WTC11 (cell line): Measurements from ENCODE around the gene DNAJB8. TPM values are rescaled to one million over a fixed set of nuclear protein-coding genes. Genes with fewer than 3 reads are reported as not detected.
A peak's percentile ranks its signal among the peaks of the same experiment; 100 is the strongest.

Experiments
- ATAC-seq: fragments of 200-7000 bp; cut with Tn5 transposase; 2 replicates; pipeline ENCODE4 v1.10.0; 2021; ENCODE audit warnings: mild to moderate bottlenecking, moderate library complexity
- CTCF ChIA-PET: fragments of 300-600 bp; sonication (Branson Sonifier 250); formaldehyde crosslinking; loops from one replicate; lab custom pipeline; 2021; ENCODE audit warnings: antibody characterized with exemption; lab: Charles Lee
- POLR2A ChIA-PET: fragments of 350-600 bp; sonication (Branson Sonifier 250); formaldehyde crosslinking; loops from one replicate; lab custom pipeline; 2021; ENCODE audit warnings: antibody characterized with exemption; lab: Charles Lee
- DNase-seq: peaks from one replicate; pipeline ENCODE4 v3.0.0; 2021; ENCODE audit warnings: low spot score
- H3K27ac Mint-ChIP-seq: 2 replicates; pipeline ENCODE4 v1.8.0; 2021; ENCODE audit warnings: mixed read lengths
- H3K27me3 Mint-ChIP-seq: 2 replicates; pipeline ENCODE4 v1.8.0; 2021; ENCODE audit warnings: low read depth, mild to moderate bottlenecking, moderate library complexity, mixed read lengths
- H3K36me3 Mint-ChIP-seq: 2 replicates; pipeline ENCODE4 v1.8.0; 2021; ENCODE audit warnings: mixed read lengths
- H3K4me1 Mint-ChIP-seq: 2 replicates; pipeline ENCODE4 v1.8.0; 2022; ENCODE audit warnings: mixed read lengths
- H3K4me3 Mint-ChIP-seq: 2 replicates; pipeline ENCODE4 v1.8.0; 2021; ENCODE audit warnings: mild to moderate bottlenecking, moderate library complexity, mixed read lengths
- H3K9me3 Mint-ChIP-seq: 2 replicates; pipeline ENCODE4 v1.8.0; 2021; ENCODE audit warnings: mixed read lengths
- ATF1 ChIP-seq: sonication (generic); formaldehyde crosslinking; IDR thresholded peaks from 2 replicates; pipeline ENCODE4 v1.8.1; 2023; ENCODE audit warnings: mild to moderate bottlenecking, moderate library complexity, missing genetic modification reagents
- CBFB ChIP-seq: sonication (generic); formaldehyde crosslinking; IDR thresholded peaks from 2 replicates; pipeline ENCODE4 v1.8.1; 2022; ENCODE audit warnings: mild to moderate bottlenecking, low read depth, missing genetic modification reagents
- NR1H2 ChIP-seq: sonication (generic); formaldehyde crosslinking; IDR thresholded peaks from 2 replicates; pipeline ENCODE4 v1.9.0; 2021; ENCODE audit warnings: mild to moderate bottlenecking, moderate library complexity, missing genetic modification reagents
- ZNF219 ChIP-seq: sonication (generic); formaldehyde crosslinking; IDR thresholded peaks from 2 replicates; pipeline ENCODE4 v1.8.0; 2023; ENCODE audit warnings: missing genetic modification reagents, mild to moderate bottlenecking, borderline replicate concordance
- ZNF232 ChIP-seq: sonication (generic); formaldehyde crosslinking; IDR thresholded peaks from 2 replicates; pipeline ENCODE4 v1.8.0; 2022; ENCODE audit warnings: mild to moderate bottlenecking, missing genetic modification reagents
- ZNF263 ChIP-seq: sonication (generic); formaldehyde crosslinking; IDR thresholded peaks from 2 replicates; pipeline ENCODE4 v1.8.1; 2022; ENCODE audit warnings: low read depth, mild to moderate bottlenecking, moderate library complexity, missing genetic modification reagents
- total RNA-seq: library from RNA; stranded (reverse); gene quantifications from 3 replicates; pipeline ENCODE4 v1.2.3, GENCODE V29; 2021
- TF ChIP-seq, protein P1 (sequence below): sonication (generic); formaldehyde crosslinking; IDR thresholded peaks from 2 replicates; pipeline ENCODE4 v1.8.1; 2023; ENCODE audit warnings: mild to moderate bottlenecking, moderate library complexity, missing genetic modification reagents
- TF ChIP-seq, protein P2 (sequence below): fragments of 250-450 bp; sonication (Bioruptor Pico); IDR thresholded peaks from 2 replicates; pipeline ENCODE4 v1.9.0; 2021; ENCODE audit warnings: mild to moderate bottlenecking
- TF ChIP-seq, protein P3 (sequence below): sonication (generic); formaldehyde crosslinking; IDR thresholded peaks from 2 replicates; pipeline ENCODE4 v1.8.1; 2023; ENCODE audit warnings: mild to moderate bottlenecking, missing genetic modification reagents, moderate library complexity
- TF ChIP-seq, protein P4 (sequence below): sonication (generic); formaldehyde crosslinking; IDR thresholded peaks from 2 replicates; pipeline ENCODE4 v1.8.0; 2023; ENCODE audit warnings: mild to moderate bottlenecking, missing genetic modification reagents
- TF ChIP-seq, protein P5 (sequence below): sonication (generic); formaldehyde crosslinking; IDR thresholded peaks from 2 replicates; pipeline ENCODE4 v1.8.1; 2022; ENCODE audit warnings: mild to moderate bottlenecking, moderate library complexity, missing genetic modification reagents

DNAJB8 gene
- total RNA-seq, 1 experiment from 2014 or later: not detected

DNA sequence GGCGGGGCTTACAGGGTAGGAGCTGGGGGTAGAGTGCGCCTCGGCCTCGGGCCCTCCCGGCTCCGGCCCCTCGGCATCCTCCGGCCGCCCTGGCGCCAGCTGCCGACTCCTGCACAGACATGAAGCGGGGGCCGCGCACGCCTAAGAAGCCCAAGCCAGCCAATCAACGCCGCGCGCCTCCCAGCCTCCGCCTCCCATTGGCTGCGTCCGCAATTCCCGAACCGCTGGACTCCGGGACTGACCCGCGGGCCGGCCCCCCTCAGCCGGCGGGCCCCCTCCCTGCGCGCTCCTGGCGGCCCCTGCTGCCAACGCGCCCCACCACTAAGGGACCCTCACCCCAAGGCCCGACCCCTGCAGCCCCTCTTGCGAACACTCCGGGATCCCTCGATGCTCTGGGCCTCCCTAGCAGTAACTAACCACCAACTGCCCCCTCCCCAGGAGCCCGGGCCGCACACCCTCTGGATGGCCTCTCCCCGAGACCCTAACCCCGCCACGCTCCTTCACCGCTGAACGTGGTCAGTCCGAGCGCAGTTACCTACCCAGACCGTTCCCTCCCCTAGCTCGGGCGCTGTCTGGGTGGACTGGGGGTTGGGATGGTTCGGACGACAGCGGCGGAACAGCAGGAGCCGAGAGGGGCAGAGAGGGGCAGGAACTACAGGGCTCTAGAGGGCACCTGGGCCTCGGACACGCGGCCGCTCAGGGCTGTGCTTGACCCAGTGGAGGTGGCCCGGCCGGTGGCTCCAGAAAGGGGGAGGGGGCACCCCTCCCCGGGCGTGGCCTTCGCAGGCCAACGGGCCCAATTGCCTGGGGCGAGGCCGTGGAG, 21.3 kb upstream of the DNAJB8 start (continued):
- TF ChIP-seq, protein P1, sequence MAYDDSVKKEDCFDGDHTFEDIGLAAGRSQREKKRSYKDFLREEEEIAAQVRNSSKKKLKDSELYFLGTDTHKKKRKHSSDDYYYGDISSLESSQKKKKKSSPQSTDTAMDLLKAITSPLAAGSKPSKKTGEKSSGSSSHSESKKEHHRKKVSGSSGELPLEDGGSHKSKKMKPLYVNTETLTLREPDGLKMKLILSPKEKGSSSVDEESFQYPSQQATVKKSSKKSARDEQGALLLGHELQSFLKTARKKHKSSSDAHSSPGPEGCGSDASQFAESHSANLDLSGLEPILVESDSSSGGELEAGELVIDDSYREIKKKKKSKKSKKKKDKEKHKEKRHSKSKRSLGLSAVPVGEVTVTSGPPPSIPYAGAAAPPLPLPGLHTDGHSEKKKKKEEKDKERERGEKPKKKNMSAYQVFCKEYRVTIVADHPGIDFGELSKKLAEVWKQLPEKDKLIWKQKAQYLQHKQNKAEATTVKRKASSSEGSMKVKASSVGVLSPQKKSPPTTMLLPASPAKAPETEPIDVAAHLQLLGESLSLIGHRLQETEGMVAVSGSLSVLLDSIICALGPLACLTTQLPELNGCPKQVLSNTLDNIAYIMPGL (CRISPR knock-in tag): peak; percentile 25; the same call in 1 of the 2 replicates
- no peak for TF ChIP-seq ATF1
- no peak for TF ChIP-seq ZNF232 (CRISPR knock-in tag)
- TF ChIP-seq, protein P2, sequence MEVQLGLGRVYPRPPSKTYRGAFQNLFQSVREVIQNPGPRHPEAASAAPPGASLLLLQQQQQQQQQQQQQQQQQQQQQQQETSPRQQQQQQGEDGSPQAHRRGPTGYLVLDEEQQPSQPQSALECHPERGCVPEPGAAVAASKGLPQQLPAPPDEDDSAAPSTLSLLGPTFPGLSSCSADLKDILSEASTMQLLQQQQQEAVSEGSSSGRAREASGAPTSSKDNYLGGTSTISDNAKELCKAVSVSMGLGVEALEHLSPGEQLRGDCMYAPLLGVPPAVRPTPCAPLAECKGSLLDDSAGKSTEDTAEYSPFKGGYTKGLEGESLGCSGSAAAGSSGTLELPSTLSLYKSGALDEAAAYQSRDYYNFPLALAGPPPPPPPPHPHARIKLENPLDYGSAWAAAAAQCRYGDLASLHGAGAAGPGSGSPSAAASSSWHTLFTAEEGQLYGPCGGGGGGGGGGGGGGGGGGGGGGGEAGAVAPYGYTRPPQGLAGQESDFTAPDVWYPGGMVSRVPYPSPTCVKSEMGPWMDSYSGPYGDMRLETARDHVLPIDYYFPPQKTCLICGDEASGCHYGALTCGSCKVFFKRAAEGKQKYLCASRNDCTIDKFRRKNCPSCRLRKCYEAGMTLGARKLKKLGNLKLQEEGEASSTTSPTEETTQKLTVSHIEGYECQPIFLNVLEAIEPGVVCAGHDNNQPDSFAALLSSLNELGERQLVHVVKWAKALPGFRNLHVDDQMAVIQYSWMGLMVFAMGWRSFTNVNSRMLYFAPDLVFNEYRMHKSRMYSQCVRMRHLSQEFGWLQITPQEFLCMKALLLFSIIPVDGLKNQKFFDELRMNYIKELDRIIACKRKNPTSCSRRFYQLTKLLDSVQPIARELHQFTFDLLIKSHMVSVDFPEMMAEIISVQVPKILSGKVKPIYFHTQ (CRISPR knock-in tag): no peak
- no peak for TF ChIP-seq ZNF219 (CRISPR knock-in tag)
- no peak for TF ChIP-seq ZNF263 (CRISPR knock-in tag)
- TF ChIP-seq, protein P3, sequence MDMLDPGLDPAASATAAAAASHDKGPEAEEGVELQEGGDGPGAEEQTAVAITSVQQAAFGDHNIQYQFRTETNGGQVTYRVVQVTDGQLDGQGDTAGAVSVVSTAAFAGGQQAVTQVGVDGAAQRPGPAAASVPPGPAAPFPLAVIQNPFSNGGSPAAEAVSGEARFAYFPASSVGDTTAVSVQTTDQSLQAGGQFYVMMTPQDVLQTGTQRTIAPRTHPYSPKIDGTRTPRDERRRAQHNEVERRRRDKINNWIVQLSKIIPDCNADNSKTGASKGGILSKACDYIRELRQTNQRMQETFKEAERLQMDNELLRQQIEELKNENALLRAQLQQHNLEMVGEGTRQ: no peak
- no peak for TF ChIP-seq NR1H2

DNA sequence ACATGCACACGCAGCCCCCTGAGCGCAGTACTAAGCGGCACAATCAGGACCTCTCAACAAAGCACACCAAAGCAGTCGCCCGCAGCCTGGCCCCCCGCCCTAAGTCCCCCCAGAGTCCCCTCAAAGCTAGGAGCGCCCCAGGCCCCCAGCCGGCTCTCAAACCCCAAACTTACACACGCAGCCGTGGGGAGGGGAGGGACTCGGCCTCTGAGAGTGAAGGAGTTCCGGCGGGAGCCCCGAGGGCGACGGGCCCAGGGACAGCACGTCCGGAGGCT, 20.8 kb upstream of the DNAJB8 start:
- peaks cover 100% of the 10 kb centered on the region for H3K27me3 Mint-ChIP-seq
- DNase-seq (no peak), ATAC-seq (no peak)
- H3K4me3 Mint-ChIP-seq: peak overlapping the region; percentile 66
- POLR2A ChIA-PET: interaction anchor here (1.1 kb wide), 1 partner anchor 55 kb away, joined by 3 read pairs; no protein-coding TSS in a partner anchor
- H3K4me1 Mint-ChIP-seq: peaks cover 62% of the 10 kb centered on the region
- no peak overlapping the region for H3K27ac Mint-ChIP-seq
- CTCF ChIA-PET: interaction anchor here (1.0 to 3.0 kb wide), 3 partner anchors 10 to 53 kb away, joined by 3 to 12 read pairs (median 4); no protein-coding TSS in a partner anchor
- H3K36me3 Mint-ChIP-seq: no peaks in the 10 kb centered on the region; the same call in 1 of the 2 replicates
- no peaks in the 10 kb centered on the region for H3K9me3 Mint-ChIP-seq
- TF ChIP-seq, protein P4, sequence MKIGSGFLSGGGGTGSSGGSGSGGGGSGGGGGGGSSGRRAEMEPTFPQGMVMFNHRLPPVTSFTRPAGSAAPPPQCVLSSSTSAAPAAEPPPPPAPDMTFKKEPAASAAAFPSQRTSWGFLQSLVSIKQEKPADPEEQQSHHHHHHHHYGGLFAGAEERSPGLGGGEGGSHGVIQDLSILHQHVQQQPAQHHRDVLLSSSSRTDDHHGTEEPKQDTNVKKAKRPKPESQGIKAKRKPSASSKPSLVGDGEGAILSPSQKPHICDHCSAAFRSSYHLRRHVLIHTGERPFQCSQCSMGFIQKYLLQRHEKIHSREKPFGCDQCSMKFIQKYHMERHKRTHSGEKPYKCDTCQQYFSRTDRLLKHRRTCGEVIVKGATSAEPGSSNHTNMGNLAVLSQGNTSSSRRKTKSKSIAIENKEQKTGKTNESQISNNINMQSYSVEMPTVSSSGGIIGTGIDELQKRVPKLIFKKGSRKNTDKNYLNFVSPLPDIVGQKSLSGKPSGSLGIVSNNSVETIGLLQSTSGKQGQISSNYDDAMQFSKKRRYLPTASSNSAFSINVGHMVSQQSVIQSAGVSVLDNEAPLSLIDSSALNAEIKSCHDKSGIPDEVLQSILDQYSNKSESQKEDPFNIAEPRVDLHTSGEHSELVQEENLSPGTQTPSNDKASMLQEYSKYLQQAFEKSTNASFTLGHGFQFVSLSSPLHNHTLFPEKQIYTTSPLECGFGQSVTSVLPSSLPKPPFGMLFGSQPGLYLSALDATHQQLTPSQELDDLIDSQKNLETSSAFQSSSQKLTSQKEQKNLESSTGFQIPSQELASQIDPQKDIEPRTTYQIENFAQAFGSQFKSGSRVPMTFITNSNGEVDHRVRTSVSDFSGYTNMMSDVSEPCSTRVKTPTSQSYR (CRISPR knock-in tag): no peak
- no peak for TF ChIP-seq CBFB
- TF ChIP-seq, protein P5, sequence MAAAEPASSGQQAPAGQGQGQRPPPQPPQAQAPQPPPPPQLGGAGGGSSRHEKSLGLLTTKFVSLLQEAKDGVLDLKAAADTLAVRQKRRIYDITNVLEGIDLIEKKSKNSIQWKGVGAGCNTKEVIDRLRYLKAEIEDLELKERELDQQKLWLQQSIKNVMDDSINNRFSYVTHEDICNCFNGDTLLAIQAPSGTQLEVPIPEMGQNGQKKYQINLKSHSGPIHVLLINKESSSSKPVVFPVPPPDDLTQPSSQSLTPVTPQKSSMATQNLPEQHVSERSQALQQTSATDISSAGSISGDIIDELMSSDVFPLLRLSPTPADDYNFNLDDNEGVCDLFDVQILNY (CRISPR knock-in tag): 0 out of 2 replicates have a peak, but pooled peaks have one; percentile 42
